AG08396 (cell line): ENCODE data around the gene PDYN.

Experiments
- DNase-seq: peaks from one replicate; pipeline ENCODE4 v3.0.0; 2012; ENCODE audit warnings: low spot score, mixed read lengths

PDYN gene

GRCh38 chr20:1994627-1995026, 769 bp upstream of the PDYN start:
- no peak for DNase-seq

GRCh38 chr20:1992359-1993110, 1.3 kb downstream of the PDYN start:
- no peak for DNase-seq

DNA sequence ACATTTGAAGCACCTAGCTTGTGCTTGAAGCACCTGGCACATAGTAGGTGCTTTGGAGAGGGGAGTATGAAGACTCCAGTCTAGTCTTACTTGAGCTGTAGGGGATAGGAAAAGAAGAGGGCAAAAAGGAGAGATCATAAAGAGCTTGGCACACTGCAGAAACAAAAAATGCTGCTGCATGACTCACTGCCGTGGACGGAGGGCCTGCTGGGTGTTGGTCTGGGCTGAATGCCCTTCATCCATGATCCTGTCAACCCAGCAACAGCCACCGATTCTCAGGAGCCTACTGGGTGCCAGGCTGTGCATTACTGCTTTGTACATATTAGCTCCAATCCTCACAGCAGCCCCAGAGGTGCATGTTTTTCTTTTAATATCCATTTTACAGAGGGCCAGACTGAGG, 6.0 kb downstream of the PDYN start:
- peak; percentile 33 for DNase-seq

- DNase-seq, result no peak
These were observed 10.6 kb downstream of the PDYN start for GRCh38 chr20:1983301-1983700.

- DNase-seq, result no peak
These were observed 11.2 kb downstream of the PDYN start for GRCh38 chr20:1982686-1983085.

GRCh38 chr20:1979106-1979778, 14.6 kb downstream of the PDYN start:
- DNase-seq, result no peak

DNA sequence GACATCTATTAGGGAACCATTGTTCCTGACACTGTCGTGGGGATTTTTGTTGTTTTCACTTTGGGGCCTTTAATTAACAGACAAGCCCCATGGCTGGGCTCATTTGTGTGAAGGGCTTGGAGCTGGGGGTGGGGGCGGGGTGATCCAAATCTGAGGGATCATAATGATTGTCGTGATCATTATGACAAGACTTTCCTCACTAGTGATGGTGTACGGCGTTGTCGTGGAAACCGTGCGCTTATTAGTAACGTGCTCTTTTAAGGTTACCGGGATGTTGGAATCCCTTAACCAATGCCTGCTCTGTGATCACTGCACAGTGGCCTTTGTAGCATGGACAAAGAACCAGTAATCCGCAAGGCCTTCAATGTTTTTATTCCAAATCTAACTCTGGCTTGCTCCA, 18.6 kb downstream of the PDYN start:
- DNase-seq, result no peak

- no peak for DNase-seq
These were observed 20.0 kb downstream of the PDYN start for GRCh38 chr20:1973601-1974440.

GRCh38 chr20:1971893-1972586, 21.8 kb downstream of the PDYN start:
- no peak for DNase-seq

GRCh38 chr20:1968964-1969363, 24.9 kb downstream of the PDYN start:
- no peak for DNase-seq

DNA sequence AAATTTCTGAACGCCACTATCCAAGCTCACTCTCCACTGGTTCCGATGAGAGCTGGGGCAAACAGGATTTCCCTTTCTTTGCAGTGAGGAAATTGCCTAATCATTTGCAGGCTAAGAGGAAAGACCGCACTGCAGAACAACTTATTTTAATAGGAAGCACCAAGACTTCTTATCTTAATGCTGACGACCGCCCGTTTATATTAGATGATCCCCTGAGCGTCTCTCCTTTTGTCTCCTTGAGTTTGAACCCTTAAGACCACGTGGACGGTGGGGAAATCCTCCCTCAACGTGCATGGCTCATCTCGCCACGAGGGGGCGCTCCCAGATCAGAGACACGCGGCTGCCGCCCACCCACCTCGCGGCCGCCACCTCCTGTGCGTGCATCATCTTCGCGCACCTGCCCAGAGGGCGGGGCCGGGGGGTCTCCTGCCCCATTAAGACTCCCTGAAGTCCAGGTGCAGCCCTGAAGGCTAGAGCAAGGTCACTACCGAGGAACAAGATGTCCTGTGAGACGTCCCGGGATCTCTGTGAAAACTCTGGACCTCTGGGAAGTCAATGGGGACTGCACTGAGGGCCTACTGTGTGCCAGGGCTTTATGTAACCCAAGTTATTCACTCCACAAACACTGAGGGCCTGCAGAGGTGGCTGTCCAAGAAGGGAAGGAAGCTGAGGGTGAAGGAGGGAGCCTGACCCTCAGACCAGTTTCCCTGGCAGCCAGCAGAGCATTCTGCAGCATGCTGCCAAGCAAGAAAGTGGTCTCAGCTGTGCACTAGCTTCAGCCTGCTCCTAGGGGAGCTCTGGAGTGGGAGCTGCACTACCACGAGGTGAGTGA, 28.1 kb downstream of the PDYN start:
- DNase-seq, result peak; percentile 79

DNA sequence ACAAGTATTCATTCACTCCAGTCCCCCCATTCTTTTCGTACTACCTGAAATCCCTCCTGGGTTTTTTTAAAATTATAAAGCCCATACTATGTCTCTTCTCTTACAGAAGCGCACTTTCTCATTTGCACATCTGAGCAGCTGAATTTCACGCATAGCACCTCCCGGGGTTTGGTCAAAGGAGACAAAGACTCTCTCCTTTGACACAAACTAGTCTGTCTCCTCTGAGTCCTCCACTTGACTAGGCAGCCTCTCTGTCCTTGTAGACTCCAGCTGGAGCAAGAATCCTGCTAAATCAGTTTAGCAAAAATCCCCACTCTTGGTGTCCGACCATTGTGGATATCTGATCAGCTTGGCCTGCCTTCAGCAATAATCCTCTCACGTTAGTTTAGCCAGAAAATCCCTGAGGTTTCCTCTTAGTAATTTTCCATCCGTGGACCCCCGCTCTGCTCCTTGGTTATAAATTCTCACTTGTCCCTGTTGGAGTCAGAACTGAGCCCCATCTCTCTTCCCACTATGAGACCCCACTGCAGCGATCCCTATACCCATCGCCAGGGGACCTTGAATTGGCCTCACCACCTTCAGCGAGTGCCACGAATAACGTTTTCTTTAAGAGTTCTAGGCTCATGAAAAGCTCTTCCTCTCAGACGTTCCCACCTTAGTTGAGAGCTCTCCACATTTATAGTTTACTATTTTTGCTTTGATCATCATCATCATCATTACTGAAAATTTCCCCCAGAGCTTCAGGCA, 29.0 kb downstream of the PDYN start:
- no peak for DNase-seq

- no peak for DNase-seq
These were observed 29.8 kb downstream of the PDYN start for GRCh38 chr20:1964061-1964460.

- DNase-seq, result no peak
These were observed 32.5 kb downstream of the PDYN start for GRCh38 chr20:1961374-1961773.

- DNase-seq, result no peak
These were observed 34.7 kb downstream of the PDYN start for GRCh38 chr20:1959156-1959555.

DNA sequence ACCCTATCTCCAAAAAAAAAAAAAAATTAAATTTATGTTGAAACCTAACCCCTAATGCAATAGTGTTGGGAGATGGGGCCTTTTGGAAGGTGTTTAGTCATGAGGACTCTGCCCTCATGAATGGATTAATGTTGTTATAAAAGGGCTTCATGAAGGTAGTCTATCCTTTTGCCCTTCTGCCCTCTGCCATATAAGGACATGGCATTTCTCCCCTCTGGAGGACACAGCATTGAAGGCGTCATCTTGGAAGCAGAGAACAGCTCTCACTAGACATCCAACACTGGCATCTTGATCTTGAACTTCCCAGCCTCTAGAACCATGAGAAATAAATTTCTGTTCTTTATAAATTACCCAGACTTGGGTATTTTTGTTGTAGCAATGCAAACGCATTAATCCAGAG, 35.4 kb downstream of the PDYN start:
- no peak for DNase-seq

DNA sequence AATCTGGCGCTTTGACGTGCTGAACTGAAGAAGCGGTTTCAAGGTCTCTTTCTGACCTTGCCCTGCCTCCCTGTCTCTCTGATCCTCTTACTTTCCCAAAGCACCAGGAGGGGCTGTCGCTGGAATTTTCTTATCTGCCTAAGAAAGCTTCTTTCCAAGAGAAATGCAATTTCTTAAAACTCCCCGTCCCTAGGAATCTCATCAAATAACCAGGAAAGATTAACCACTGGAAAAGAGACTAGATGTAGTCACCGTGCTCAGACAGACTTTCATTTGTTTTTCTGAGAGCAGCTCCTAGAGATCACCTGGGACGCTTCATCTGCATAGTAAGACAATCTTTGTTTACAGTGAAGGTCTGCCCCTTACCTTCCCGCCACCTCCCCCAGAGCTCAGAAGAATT, 38.6 kb downstream of the PDYN start:
- DNase-seq, result no peak

DNA sequence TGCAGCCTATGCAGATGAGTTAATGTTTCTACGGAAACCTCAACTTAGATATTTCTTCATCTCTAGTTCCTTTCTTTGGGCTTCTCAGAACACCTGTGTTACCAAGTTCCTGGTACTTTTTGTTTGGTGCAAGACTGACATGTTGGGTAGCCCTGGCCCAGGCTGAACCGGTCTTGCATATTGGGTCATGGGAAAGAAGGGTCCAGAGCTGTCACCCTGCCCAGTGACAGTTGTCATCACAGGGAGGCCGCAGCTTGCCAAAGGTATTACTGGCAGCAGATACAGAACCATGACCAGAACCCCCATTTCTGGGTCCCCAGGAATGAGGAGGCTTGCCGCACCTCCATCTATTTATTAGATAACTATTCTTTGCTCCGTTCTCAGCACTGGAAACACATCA, 40.2 kb downstream of the PDYN start:
- no peak for DNase-seq

GRCh38 chr20:1952737-1953530, 40.9 kb downstream of the PDYN start:
- no peak for DNase-seq
